ENCODE measurements around the gene CCDC57. TPM values are rescaled to one million over a fixed set of nuclear protein-coding genes. Genes with fewer than 3 reads are reported as not detected.
"Not testable (repeated sequence)": the region's sequence is repeated elsewhere in the genome, so short reads cannot be mapped to it uniquely, and the experiment has no call there.

Gene CCDC57
- total and polyA plus RNA-seq, 2 experiments from 2014 or later = 10.6 to 15.3 TPM

DNA sequence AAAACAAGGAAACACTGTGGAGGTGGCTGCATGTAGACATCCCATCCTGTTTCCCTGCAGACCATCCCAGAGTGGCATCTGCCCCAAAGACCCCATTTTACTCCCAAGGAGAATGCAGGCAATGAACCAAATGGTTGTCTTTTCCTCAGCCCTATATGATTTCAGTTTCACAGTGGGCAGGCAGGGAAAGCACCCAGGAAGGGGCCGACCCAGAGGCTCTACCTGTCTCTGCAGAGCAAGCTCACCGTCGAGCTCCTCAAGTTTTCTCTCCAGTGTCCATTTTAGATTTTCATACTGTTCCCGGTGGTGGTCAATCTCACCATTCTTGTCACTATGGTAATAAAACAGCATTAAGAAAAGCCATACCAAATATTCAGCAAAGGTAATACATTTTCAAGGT is 14.6 kb downstream of the CCDC57 start:
- no peaks in the 10 kb centered on the region; the same call in 1 of the 2 replicates for H3K36me3 ChIP-seq (ENCODE audit: low read depth)
- H3K9me2 ChIP-seq (ENCODE audit: insufficient read depth) = no peaks in the 10 kb centered on the region
- no peaks in the 10 kb centered on the region for H3K27me3 ChIP-seq (replicated peaks; ENCODE audit: insufficient read depth)
- no peak overlapping the region for H2AFZ ChIP-seq
- no peak for TF ChIP-seq EZH2 (IDR thresholded peaks at IDR 0.05; ENCODE audit: insufficient read depth, poor library complexity, severe bottlenecking)
- TF ChIP-seq EZH2phosphoT487 (IDR thresholded peaks at IDR 0.05; ENCODE audit: insufficient read depth, low read depth) = no peak
- no peak overlapping the region for H3K4me3 ChIP-seq
- no peaks in the 10 kb centered on the region for H3K79me2 ChIP-seq (ENCODE audit: insufficient read depth)
- no peaks in the 10 kb centered on the region for H4K20me1 ChIP-seq (ENCODE audit: insufficient read depth)
- no peak for DNase-seq
- H3K9me3 ChIP-seq (ENCODE audit: low read depth) = no peaks in the 10 kb centered on the region
- no peak overlapping the region for H3K4me2 ChIP-seq (ENCODE audit: unreplicated experiment)
- no peak overlapping the region for H3K9ac ChIP-seq
- H3K4me1 ChIP-seq (ENCODE audit: insufficient read depth) = no peaks in the 10 kb centered on the region
- no peaks in the 10 kb centered on the region for H3F3A ChIP-seq (ENCODE audit: insufficient read depth)
- WGBS, 2 experiments (ENCODE audit: low coverage in 1 of 2, low lambda C conversion rate in 2 of 2, missing lambda C conversion rate in 2 of 2) = 88 to 89% methylated on average over 4 of the region's 4 CpGs
- H3K27ac ChIP-seq = no peak overlapping the region
- in situ Hi-C loops (cut with MboI) = no loop called here

DNA sequence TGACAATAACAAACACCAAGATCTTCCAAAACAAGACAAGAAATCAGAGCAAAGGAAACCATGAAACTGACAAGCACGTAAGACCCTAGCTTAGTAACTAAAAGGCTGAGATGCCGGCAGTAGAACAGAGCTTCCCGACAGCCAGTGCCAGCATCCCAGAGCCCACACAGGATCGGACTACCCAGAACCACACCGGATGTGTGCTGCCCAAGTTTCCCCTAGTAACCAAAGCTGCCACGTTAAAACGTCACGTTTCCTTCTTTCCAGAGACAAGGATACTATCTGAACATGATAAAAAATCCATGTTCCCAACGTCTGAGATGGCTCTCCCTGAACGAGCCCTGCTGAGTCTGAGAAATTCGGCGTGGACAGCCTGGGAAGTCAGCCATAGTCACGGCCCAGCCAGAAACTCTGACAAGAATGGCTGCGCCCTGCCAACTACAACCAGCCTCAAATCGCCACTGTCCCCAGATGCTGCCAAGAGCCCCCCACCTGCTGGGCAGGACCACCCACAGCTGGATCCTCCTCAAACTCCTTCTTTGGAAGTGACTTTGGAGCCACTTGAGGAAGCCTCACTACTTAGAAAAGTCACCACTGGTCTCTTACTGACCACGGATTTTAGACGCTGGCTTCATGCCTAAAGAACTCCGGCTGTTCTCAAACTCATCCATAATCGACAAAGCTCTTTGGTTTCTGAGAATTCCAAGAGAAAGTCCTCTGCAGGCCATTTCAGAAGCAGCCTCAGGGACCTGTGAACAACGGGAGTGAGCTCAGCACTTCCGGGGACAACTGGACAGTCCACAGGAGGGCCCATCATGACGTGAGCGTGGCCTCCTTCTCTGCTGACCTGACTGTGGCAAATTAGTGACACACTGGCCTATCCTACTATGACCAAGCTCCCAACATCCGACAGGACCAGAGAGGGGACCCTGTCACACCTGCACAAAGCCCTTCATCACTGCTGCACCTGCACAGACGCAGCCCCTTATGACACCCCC is 16.7 kb downstream of the CCDC57 start:
- no peak for DNase-seq
- TF ChIP-seq EZH2 (IDR thresholded peaks at IDR 0.05; ENCODE audit: insufficient read depth, poor library complexity, severe bottlenecking) (no peak), EZH2phosphoT487 (IDR thresholded peaks at IDR 0.05; ENCODE audit: insufficient read depth, low read depth) (no peak)
- Histone ChIP-seq H3K27ac (no peak overlapping the region), H3K36me3 (ENCODE audit: low read depth) (no peaks in the 10 kb centered on the region; the same call in 1 of the 2 replicates), H3F3A (ENCODE audit: insufficient read depth) (no peaks in the 10 kb centered on the region), H3K9me3 (ENCODE audit: low read depth) (no peaks in the 10 kb centered on the region), H3K9me2 (ENCODE audit: insufficient read depth) (no peaks in the 10 kb centered on the region), H3K27me3 (replicated peaks; ENCODE audit: insufficient read depth) (no peaks in the 10 kb centered on the region), H2AFZ (no peak overlapping the region), H3K4me2 (ENCODE audit: unreplicated experiment) (no peak overlapping the region), H3K4me1 (ENCODE audit: insufficient read depth) (no peaks in the 10 kb centered on the region), H3K4me3 (no peak overlapping the region), H3K9ac (no peak overlapping the region), H3K79me2 (ENCODE audit: insufficient read depth) (no peaks in the 10 kb centered on the region), H4K20me1 (ENCODE audit: insufficient read depth) (no peaks in the 10 kb centered on the region)
- WGBS, 2 experiments (ENCODE audit: low coverage in 1 of 2, low lambda C conversion rate in 2 of 2, missing lambda C conversion rate in 2 of 2) = 91% methylated on average over 25 of the region's 25 CpGs
- in situ Hi-C loops (cut with MboI) = no loop called here

DNA sequence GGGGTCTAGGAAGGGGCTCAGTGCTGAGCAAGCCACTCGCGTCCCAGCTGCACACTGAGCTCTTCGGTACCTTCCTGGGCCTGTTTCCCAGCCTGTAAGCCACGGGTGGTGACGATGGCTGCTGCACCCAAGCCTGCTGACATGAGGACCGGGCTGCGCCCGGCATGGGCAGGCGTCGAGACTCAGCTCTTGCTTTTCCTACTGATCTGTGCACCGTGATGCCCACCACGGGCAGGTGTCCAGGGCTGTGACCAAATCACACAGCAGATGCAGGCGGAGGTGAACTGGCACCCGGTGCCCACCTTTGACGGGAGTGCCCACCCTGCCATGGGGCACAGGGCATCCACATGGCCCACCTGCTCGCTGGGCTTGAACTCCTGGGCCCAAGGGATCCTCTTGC is 17.9 kb downstream of the CCDC57 start:
- in situ Hi-C loops (cut with MboI) = no loop called here
- Histone ChIP-seq H3K4me2 (ENCODE audit: unreplicated experiment) (no peak overlapping the region), H3K4me1 (ENCODE audit: insufficient read depth) (no peaks in the 10 kb centered on the region), H3K9me3 (ENCODE audit: low read depth) (no peaks in the 10 kb centered on the region), H3K9me2 (ENCODE audit: insufficient read depth) (no peaks in the 10 kb centered on the region), H3K79me2 (ENCODE audit: insufficient read depth) (no peaks in the 10 kb centered on the region), H2AFZ (no peak overlapping the region), H3K27me3 (replicated peaks; ENCODE audit: insufficient read depth) (no peaks in the 10 kb centered on the region), H4K20me1 (ENCODE audit: insufficient read depth) (no peaks in the 10 kb centered on the region), H3K36me3 (ENCODE audit: low read depth) (no peaks in the 10 kb centered on the region; the same call in 1 of the 2 replicates), H3K9ac (no peak overlapping the region), H3K27ac (no peak overlapping the region), H3F3A (ENCODE audit: insufficient read depth) (no peaks in the 10 kb centered on the region), H3K4me3 (no peak overlapping the region)
- DNase-seq = no peak
- no peak for TF ChIP-seq EZH2 (IDR thresholded peaks at IDR 0.05; ENCODE audit: insufficient read depth, poor library complexity, severe bottlenecking)
- TF ChIP-seq EZH2phosphoT487 (IDR thresholded peaks at IDR 0.05; ENCODE audit: insufficient read depth, low read depth) = no peak
- 92 to 96% methylated on average over 13 to 16 of the region's 16 CpGs for WGBS, 2 experiments (ENCODE audit: low coverage in 1 of 2, low lambda C conversion rate in 2 of 2, missing lambda C conversion rate in 2 of 2)

DNA sequence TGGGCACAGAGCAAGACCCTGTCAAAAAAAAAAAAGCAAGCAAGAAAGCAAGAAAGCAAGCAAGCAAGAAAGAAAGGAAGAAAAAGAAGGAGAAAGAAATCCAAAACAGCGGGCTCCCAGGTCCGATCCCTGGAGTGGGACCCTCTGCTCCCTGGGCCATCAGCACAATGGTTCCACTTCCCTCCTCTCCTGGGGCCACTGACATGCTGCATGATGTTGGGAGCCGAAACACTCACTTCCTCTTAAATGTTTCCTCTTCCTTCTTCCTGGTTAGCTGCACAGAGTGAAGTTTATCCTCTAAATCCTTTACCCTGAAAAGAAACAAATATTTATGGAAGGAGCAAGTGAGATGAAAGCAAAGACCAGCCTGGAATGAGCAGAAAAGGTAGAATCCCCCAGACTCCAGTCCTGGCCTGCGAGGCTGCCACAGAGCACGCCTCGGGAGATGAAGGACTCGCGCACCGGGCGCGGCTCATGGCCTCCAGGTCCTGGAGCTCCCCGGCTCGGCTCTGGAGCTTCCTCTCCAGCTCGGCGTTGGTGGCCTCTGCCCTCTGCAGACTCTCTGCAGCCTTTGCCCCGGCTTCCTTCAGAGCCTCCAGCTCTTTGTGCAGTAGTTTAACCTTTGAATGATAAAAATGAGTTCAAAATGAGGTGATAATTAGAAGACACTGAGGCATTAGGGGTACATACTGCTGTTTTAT is 19.0 kb downstream of the CCDC57 start:
- H3K27me3 ChIP-seq (replicated peaks; ENCODE audit: insufficient read depth) = no peaks in the 10 kb centered on the region
- H3K9me2 ChIP-seq (ENCODE audit: insufficient read depth) = no peaks in the 10 kb centered on the region
- no peaks in the 10 kb centered on the region for H4K20me1 ChIP-seq (ENCODE audit: insufficient read depth)
- no peak overlapping the region for H3K4me3 ChIP-seq
- no peaks in the 10 kb centered on the region; the same call in 1 of the 2 replicates for H3K36me3 ChIP-seq (ENCODE audit: low read depth)
- no peak for DNase-seq
- in situ Hi-C loops (cut with MboI) = no loop called here
- H3K9ac ChIP-seq = no peak overlapping the region
- H3K4me2 ChIP-seq (ENCODE audit: unreplicated experiment) = no peak overlapping the region
- no peak overlapping the region for H2AFZ ChIP-seq
- no peak overlapping the region for H3K27ac ChIP-seq
- WGBS, 2 experiments (ENCODE audit: low coverage in 1 of 2, low lambda C conversion rate in 2 of 2, missing lambda C conversion rate in 2 of 2) = 97 to 99% methylated on average over 16 of the region's 16 CpGs
- no peaks in the 10 kb centered on the region for H3K79me2 ChIP-seq (ENCODE audit: insufficient read depth)
- H3K4me1 ChIP-seq (ENCODE audit: insufficient read depth) = no peaks in the 10 kb centered on the region
- no peak for TF ChIP-seq EZH2 (IDR thresholded peaks at IDR 0.05; ENCODE audit: insufficient read depth, poor library complexity, severe bottlenecking)
- no peak for TF ChIP-seq EZH2phosphoT487 (IDR thresholded peaks at IDR 0.05; ENCODE audit: insufficient read depth, low read depth)
- no peaks in the 10 kb centered on the region for H3F3A ChIP-seq (ENCODE audit: insufficient read depth)
- no peaks in the 10 kb centered on the region for H3K9me3 ChIP-seq (ENCODE audit: low read depth)

DNA sequence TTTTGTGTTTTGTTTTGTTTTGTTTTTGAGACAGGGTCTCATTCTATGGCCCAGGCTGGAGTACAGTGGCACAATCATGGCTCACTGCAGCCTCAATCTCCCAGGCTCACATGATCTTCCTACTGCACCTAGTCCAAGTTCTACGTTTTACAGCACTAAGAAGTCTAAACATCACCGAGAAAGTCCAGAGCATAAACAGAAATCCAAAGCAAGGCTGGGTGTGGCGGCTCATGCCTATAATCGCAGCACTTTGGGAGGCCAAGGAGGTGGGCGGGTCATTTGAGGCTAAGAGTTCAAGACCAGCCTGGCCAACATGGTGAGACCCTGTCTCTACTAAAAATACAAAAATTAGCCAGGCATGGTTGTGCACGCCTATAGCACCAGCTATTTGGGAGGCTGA is 19.6 kb downstream of the CCDC57 start:
- in situ Hi-C loops (cut with MboI); DNase-seq: not testable (repeated sequence)

More for the DNA sequence above, 19.6 kb downstream of the CCDC57 start:
- not testable (repeated sequence) for H4K20me1 ChIP-seq (ENCODE audit: insufficient read depth); H3K27ac ChIP-seq; H3K36me3 ChIP-seq (ENCODE audit: low read depth); H3K9me3 ChIP-seq (ENCODE audit: low read depth); H3K9me2 ChIP-seq (ENCODE audit: insufficient read depth); H3K4me1 ChIP-seq (ENCODE audit: insufficient read depth); H3K79me2 ChIP-seq (ENCODE audit: insufficient read depth); H3K27me3 ChIP-seq (replicated peaks; ENCODE audit: insufficient read depth); H2AFZ ChIP-seq; H3F3A ChIP-seq (ENCODE audit: insufficient read depth); H3K9ac ChIP-seq; H3K4me3 ChIP-seq; H3K4me2 ChIP-seq (ENCODE audit: unreplicated experiment)
- 74 to 79% methylated on average over 6 of the region's 6 CpGs for WGBS, 2 experiments (ENCODE audit: low coverage in 1 of 2, low lambda C conversion rate in 2 of 2, missing lambda C conversion rate in 2 of 2)
